ENCODE data around the gene SHCBP1L. TPM values are rescaled to one million over a fixed set of nuclear protein-coding genes. Genes with fewer than 3 reads are reported as not detected.

SHCBP1L gene
- total RNA-seq, 1 donor: not detected

DNA sequence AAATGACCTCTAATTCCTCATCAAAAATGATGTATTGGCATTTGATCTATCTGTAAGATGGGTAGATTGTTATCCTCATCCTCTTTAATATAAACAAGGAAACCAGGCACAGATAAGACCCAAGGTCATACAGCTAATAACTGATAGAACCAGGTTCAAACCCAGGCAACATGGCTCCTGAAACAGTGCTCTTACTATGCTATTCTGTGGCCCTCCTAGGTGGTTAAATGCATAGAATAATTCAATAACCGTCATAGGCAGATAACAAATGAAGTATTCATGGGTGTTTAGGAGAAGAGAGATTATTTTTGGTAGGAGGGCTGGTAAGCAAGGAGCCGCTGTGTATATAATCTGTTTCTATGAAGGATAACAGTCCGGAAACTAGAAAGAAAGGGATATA is 67.4 kb downstream of the SHCBP1L start:
- TF ChIP-seq, protein P1, sequence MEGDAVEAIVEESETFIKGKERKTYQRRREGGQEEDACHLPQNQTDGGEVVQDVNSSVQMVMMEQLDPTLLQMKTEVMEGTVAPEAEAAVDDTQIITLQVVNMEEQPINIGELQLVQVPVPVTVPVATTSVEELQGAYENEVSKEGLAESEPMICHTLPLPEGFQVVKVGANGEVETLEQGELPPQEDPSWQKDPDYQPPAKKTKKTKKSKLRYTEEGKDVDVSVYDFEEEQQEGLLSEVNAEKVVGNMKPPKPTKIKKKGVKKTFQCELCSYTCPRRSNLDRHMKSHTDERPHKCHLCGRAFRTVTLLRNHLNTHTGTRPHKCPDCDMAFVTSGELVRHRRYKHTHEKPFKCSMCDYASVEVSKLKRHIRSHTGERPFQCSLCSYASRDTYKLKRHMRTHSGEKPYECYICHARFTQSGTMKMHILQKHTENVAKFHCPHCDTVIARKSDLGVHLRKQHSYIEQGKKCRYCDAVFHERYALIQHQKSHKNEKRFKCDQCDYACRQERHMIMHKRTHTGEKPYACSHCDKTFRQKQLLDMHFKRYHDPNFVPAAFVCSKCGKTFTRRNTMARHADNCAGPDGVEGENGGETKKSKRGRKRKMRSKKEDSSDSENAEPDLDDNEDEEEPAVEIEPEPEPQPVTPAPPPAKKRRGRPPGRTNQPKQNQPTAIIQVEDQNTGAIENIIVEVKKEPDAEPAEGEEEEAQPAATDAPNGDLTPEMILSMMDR (IDR thresholded peaks at IDR 0.05; ENCODE audit: insufficient read depth, low read length): no peak

DNA sequence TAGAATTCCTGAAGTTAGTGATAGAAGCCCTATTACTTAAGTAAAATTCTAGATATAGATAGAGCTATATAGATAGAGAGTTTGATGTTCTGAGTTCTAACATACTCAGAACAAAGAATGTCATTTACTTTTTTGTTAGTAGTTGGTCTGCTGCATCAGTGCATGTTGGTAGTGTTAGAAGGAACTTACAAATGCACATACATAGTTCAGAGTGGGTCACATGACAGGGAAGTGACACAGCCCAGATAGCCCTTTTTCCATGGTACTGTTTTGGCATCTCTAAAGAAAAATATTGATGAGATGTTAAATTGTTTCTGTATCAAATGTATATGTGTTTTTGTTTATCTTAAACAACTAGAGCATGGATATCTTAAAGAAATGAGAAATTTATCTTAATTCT is 68.1 kb downstream of the SHCBP1L start:
- TF ChIP-seq, protein P1 (IDR thresholded peaks at IDR 0.05; ENCODE audit: insufficient read depth, low read length): no peak

More for the DNA sequence above, 67.4 kb downstream of the SHCBP1L start:
- H3K4me3 ChIP-seq (ENCODE audit: low read depth, low read length): no peak overlapping the region
- DNase-seq (ENCODE audit: low read depth): no peak

DNA sequence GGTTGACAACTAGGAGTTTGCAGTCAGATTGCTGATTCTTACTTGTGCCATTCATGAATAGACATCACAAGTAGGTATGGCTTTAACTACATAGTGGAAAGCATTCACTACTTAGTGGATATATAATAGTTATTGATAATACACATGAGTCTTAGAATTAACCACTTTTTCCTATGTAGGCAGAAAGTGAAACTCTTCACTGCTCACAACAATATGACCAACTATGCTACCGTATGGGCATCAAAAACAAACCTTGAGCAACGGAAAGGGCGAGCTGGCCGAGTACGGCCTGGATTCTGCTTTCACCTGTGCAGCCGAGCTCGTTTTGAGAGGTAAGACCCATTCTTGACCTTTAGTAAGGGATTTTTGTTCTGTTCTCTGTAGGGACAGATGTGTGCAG is 75.1 kb downstream of the SHCBP1L start:
- H3K4me3 ChIP-seq (ENCODE audit: low read depth, low read length): no peak overlapping the region
- no peak for DNase-seq (ENCODE audit: low read depth)
- TF ChIP-seq, protein P1 (IDR thresholded peaks at IDR 0.05; ENCODE audit: insufficient read depth, low read length): no peak

More for the DNA sequence above, 68.1 kb downstream of the SHCBP1L start:
- H3K4me3 ChIP-seq (ENCODE audit: low read depth, low read length): no peak overlapping the region
- DNase-seq (ENCODE audit: low read depth): no peak

DNA sequence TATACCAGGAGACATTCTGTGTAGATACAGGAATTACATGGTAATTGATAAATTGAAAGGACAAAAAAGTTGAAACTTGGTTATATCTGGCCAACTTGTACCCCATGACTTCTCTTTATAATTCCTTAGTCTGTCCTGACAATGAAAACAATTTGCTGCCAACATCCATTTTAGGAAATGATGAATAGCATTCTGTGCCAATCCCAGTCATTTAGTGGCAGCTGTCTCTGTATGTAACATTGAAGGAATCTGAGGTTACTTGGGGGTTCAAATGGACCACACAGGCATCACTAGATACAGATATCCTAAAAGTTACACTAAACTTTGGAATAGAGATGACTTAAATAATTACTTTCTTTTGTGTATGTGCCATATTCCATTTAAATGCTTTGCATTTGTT is 75.6 kb downstream of the SHCBP1L start:
- TF ChIP-seq, protein P1 (IDR thresholded peaks at IDR 0.05; ENCODE audit: insufficient read depth, low read length): no peak
- DNase-seq (ENCODE audit: low read depth): no peak
- H3K4me3 ChIP-seq (ENCODE audit: low read depth, low read length): no peak overlapping the region

DNA sequence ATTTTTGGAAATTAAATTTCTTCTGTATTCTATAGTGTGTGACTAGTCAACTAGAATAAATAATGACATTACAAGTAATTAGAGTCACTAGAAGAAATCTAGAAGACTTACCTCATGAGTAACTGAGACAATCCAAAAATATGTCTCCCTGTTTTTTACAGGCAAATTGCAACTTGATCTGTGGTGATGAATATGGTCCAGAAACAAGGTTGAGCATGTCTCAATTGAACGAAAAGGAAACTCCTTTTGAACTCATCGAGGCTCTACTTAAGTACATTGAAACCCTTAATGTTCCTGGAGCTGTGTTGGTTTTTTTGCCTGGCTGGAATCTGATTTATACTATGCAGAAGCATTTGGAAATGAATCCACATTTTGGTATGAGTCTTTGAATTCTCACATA is 77.1 kb downstream of the SHCBP1L start:
- no peak for DNase-seq (ENCODE audit: low read depth)
- H3K4me3 ChIP-seq (ENCODE audit: low read depth, low read length): no peak overlapping the region
- TF ChIP-seq, protein P1 (IDR thresholded peaks at IDR 0.05; ENCODE audit: insufficient read depth, low read length): no peak

DNA sequence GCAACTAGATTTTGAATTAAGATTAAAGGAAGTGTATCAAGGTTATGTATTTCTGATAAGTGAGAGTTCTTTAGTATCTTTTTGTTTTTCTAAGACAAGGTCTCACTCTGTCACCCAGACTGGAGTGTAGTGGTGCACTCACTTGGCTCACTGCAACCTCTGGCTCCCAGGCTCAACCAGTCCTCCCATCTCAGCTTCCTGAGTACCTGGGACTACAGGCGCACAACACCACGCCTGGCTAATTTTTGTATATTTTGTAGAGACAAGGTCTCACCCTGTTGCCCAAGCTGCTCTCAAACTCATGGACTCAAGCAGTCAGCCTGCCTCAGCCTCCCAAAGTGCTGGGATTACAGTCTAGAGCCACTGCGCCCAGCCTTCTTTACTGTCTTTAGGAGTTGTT is 80.1 kb downstream of the SHCBP1L start:
- TF ChIP-seq, protein P1 (IDR thresholded peaks at IDR 0.05; ENCODE audit: insufficient read depth, low read length): no peak
- no peak for DNase-seq (ENCODE audit: low read depth)
- H3K4me3 ChIP-seq (ENCODE audit: low read depth, low read length): no peak overlapping the region

DNA sequence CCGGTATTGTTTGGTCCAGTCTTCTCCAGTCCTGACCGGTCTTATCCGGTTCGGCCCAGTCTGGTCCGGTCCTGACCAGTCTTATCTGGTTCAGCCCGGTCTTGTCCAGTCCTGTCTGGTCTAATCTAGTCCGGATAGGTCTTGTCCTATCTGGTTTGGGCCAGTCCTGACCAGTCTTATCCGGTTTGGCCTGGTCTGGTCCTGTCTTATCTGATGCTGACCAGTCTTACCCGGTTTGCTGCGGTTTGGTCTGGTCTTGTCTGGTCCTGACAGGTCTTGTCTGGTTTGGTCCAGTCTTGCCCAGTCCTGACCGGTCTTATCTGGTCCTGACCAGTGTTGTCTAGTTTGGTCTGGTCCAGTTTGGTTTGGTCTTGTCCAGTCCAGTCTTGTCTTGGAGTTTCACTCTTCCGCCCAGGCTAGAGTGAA is 83.7 kb downstream of the SHCBP1L start:
- no peak overlapping the region for H3K4me3 ChIP-seq (ENCODE audit: low read depth, low read length)
- TF ChIP-seq, protein P1 (IDR thresholded peaks at IDR 0.05; ENCODE audit: insufficient read depth, low read length): no peak
- DNase-seq (ENCODE audit: low read depth): no peak

Data from fibroblast of the aortic adventitia (primary cell).